Subcutaneous adipose tissue (tissue), 4 donors: Measurements from ENCODE around the gene GRN. TPM values are rescaled to one million over a fixed set of nuclear protein-coding genes. Genes with fewer than 3 reads are reported as not detected.

Experiments
- total RNA-seq, 4 donors: library from RNA; depleted of rRNA; stranded (reverse); fragments of >200 nt; gene quantifications; one replicate each; pipeline ENCODE4 v1.1.0, GENCODE V29; 2016
- TF ChIP-seq, protein P1 (sequence below): fragments of 450-650 bp; IDR thresholded peaks from one replicate; pipeline ENCODE4 v1.5.1; 2016; ENCODE audit warnings: low read depth, mild to moderate bottlenecking, control low read depth, antibody characterized with exemption, moderate library complexity

GRN gene
- total RNA-seq, 4 donors from 2014 or later: 201 to 823 (median 325) TPM

DNA sequence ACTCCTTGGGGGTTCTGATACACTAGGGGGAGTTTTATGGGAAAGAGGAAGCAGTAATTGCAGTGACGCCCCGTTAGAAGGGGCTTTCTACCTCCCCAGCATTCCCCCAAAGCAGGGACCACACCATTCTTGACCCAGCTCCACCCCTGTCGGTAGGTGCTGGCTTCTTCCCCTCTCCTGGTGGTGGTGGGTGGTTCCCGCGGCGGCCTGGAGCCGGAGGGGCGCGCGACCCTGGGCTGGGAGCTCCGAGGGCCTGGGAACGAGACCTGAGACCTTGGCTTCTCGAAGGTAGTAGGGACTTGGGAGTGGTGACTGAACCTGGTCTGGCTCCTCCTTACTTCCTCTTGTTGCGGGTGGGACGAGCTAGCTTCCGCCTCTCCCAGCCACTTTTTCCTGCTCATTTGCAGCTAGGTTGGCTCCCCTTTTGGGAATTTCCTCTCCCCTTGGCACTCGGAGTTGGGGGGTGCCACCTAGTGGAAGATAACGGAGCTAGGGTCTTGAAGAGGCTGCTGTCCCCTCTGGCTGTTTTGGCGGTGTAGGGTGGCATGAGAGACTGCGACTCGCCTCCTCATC lies 438 bp downstream of the GRN start:
- TF ChIP-seq, protein P1, sequence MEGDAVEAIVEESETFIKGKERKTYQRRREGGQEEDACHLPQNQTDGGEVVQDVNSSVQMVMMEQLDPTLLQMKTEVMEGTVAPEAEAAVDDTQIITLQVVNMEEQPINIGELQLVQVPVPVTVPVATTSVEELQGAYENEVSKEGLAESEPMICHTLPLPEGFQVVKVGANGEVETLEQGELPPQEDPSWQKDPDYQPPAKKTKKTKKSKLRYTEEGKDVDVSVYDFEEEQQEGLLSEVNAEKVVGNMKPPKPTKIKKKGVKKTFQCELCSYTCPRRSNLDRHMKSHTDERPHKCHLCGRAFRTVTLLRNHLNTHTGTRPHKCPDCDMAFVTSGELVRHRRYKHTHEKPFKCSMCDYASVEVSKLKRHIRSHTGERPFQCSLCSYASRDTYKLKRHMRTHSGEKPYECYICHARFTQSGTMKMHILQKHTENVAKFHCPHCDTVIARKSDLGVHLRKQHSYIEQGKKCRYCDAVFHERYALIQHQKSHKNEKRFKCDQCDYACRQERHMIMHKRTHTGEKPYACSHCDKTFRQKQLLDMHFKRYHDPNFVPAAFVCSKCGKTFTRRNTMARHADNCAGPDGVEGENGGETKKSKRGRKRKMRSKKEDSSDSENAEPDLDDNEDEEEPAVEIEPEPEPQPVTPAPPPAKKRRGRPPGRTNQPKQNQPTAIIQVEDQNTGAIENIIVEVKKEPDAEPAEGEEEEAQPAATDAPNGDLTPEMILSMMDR: no peak

DNA sequence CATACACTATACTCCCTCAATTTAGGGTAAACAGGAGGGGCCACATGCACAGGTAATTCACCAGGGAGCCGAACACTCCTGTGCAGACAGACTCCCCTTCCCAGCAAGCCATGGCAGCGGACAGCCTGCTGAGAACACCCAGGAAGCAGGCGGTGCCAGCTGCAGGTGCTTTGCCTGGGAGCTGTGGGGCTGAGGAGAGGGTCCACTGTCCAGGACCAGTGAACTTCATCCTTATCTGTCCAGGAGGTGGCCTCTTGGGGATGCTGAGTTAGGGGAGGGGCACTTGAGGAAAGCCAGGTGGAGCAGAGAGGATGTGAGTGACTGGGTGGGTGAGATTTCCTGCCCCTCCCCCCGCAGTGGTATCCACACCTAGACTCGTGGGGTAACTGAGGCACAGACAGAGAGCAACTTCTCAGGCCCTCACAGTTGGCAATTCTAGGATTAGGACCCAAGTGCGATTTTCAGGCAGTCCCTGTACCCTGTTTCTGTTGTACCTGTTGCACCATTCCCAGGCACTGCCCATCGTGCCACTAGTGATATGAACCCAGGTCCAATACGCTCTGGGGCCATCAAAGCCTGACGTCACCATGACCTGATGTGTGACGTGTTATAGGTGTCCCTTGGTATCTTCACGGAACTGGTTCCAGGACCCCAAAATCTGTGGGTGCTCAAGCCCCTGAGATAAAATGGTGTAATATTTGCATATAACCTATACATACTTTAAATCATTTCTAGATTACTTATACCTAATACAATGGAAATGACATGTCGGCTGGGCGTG lies 1.2 kb downstream of the GRN start:
- TF ChIP-seq, protein P1: no peak

DNA sequence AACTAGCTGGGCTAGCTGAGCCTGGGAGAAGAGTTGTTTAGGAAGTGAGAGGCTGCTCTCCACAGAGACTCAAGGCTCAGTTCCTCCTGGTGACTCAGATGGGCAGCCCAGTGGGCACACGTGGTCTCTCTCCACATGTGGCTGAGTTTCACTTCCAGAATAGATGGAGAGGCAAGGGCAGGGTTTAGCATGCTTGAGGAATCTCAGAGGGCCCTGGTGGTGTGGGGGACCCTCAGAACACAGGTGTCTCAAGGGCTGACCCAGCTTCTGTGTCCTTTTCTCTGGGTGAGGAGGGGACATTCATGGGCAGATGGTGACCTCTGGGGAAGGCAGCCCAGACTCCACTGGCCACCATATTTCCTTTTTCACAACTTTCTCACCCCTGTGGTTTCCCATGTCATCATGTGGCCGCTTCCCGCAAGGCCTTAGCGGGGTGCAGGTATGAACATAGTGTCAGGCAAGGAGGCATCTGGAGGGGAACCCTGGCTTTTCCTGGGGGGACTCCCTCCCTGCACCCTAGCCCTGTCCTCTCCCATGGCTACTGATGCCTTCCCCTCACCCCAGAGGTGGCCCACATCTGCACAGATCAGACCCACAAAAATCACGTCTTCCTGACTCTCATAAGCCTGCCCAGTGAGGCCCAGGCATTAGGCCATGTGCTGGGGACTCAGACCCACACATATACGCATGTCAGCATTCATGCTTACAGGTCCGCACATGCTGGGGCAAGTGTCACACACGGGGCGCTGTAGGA lies 3.3 kb downstream of the GRN start:
- TF ChIP-seq, protein P1: no peak

DNA sequence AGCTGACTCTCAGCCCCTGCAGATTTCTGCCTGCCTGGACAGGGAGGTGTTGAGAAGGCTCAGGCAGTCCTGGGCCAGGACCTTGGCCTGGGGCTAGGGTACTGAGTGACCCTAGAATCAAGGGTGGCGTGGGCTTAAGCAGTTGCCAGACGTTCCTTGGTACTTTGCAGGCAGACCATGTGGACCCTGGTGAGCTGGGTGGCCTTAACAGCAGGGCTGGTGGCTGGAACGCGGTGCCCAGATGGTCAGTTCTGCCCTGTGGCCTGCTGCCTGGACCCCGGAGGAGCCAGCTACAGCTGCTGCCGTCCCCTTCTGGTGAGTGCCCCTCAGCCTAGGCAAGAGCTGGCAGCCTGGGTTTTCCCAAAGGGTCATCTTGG lies 3.9 kb downstream of the GRN start:
- TF ChIP-seq, protein P1: no peak

DNA sequence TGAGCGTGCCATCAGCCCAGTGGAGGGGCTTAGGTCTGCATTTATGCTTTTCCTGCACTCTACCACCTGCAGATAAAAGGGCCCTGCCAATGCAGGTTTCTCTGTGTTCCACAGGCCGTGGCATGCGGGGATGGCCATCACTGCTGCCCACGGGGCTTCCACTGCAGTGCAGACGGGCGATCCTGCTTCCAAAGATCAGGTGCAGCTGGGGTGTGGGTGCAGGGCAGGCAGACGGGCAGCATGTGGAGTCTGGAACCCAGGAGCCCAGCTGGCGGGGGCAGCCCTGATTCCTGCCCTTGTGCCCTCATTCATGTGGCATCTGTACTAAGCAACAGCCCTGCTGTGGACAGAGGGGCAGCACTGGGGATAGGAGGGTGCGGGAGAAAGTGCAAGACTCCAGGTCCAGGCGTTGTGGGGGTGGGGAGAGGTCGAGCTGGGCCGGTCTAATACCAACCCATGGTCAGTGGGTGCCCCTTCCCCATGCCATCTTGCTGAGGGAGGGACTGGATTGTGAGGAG lies 4.5 kb downstream of the GRN start:
- TF ChIP-seq, protein P1: no peak

DNA sequence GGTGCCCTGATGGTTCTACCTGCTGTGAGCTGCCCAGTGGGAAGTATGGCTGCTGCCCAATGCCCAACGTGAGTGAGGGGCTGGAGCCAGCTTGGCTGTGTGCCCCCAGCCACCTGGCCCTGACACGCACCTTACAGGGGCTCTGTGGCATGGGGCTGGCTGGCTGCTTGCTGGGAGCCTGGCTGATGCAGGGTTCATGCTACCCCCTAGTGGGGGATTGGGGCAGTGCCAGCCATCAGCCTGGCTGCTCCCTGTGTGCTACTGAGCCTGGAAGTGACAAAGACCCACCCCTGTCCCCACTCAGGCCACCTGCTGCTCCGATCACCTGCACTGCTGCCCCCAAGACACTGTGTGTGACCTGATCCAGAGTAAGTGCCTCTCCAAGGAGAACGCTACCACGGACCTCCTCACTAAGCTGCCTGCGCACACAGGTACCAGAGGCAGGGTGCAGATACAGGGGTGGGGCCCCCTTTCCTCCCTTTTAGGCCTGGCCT lies 5.7 kb downstream of the GRN start:
- TF ChIP-seq, protein P1: no peak

DNA sequence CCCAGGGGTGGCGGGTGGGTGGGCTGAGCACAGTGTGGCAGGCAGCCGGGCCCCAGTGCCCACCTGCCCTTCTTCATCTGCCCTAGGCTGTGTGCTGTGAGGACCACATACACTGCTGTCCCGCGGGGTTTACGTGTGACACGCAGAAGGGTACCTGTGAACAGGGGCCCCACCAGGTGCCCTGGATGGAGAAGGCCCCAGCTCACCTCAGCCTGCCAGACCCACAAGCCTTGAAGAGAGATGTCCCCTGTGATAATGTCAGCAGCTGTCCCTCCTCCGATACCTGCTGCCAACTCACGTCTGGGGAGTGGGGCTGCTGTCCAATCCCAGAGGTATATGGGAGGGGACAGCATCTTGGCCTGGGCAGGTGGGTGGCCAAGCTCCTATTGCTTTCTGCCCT lies 6.4 kb downstream of the GRN start:
- TF ChIP-seq, protein P1: no peak
